ENCODE measurements around the gene ASPSCR1. TPM values are rescaled to one million over a fixed set of nuclear protein-coding genes. Genes with fewer than 3 reads are reported as not detected.
A peak's percentile ranks its signal among the peaks of the same experiment; 100 is the strongest.

Gene ASPSCR1
- total and polyA plus RNA-seq, 9 of the 15 experiments (the other 6 are each of a cell fraction or from before 2014, with no cell fraction given), result 0.90 to 36.9 (median 11.6) TPM

DNA sequence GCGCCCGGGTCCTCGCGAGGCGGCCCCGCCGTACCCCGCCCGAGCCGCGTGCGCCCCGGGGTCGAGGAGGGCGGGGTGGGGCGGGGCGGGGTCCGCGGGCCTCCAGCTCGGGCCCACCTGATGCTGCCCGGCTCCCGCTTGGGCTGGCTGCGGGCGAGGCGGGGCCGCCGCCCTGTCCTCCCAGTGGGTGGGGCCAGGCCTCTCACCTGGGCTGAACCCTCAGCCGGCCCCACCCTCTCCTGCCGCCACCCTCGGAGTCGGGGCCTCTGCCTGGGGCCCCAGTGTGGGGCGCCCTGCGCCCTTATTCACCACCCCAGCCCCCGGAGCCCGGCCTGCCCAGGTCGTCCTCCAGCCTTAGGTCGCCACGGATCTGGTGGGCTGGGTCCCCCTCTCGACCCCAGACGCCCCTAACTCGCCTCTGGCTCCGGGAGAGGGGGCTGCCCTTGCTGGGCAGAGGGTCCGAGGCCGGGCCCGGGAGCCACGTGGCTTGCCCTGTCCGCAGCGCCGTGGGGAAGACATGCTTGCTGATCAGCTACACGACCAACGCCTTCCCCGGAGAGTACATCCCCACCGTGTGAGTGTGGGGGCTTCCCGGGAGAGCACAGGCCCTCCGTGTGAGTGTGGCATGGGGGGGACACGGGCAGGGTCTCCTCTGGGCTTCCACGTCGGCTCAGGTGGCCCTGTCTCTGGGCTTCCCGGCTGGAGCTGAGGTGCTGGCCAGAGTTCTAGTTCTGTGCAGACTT is 54.6 kb downstream of the ASPSCR1 start (continued):
- TF ChIP-seq, protein P1, sequence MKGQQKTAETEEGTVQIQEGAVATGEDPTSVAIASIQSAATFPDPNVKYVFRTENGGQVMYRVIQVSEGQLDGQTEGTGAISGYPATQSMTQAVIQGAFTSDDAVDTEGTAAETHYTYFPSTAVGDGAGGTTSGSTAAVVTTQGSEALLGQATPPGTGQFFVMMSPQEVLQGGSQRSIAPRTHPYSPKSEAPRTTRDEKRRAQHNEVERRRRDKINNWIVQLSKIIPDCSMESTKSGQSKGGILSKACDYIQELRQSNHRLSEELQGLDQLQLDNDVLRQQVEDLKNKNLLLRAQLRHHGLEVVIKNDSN (CRISPR knock-in tag; IDR thresholded peaks at IDR 0.05), result peak; percentile 36; the same call in 1 of the 2 replicates
- TF ChIP-seq CEBPB (tag; IDR thresholded peaks at IDR 0.05) (no peak), ETV6 (IDR thresholded peaks at IDR 0.05; ENCODE audit: borderline replicate concordance in 1 of 2, low read depth in 2 of 2, low read length in 1 of 2) (no peak), ETV6 (CRISPR knock-in tag; IDR thresholded peaks at IDR 0.05; ENCODE audit: borderline replicate concordance) (no peak), CXXC5 (CRISPR knock-in tag; IDR thresholded peaks at IDR 0.05) (peak; percentile 61), MYNN (IDR thresholded peaks at IDR 0.05) (0 out of 2 replicates have a peak, but pooled peaks have one; percentile 39), MYNN (CRISPR knock-in tag; IDR thresholded peaks at IDR 0.05) (no peak), CTBP1 (IDR thresholded peaks at IDR 0.05; ENCODE audit: borderline replicate concordance) (peak; percentile 83), SMARCA4 (IDR thresholded peaks at IDR 0.05) (0 out of 2 replicates have a peak, but pooled peaks have one; percentile 18), SMARCC2 (IDR thresholded peaks at IDR 0.05; ENCODE audit: low read depth) (0 out of 2 replicates have a peak, but pooled peaks have one; percentile 36), SRF (CRISPR knock-in tag; IDR thresholded peaks at IDR 0.05) (peak in 1 of 2 experiments; percentile 34; a peak in 1 of 4 replicates), EZH2 (IDR thresholded peaks at IDR 0.05; ENCODE audit: borderline replicate concordance, low read depth, low read length) (no peak), POLR2A (conservative IDR thresholded peaks at IDR 0.05) (peak; percentile 74), TAL1 (IDR thresholded peaks at IDR 0.05) (no peak), PHF20 (IDR thresholded peaks at IDR 0.05; ENCODE audit: partially characterized antibody) (peak; percentile 53), HMG20A (CRISPR knock-in tag; conservative IDR thresholded peaks at IDR 0.05) (no peak), SIN3B (IDR thresholded peaks at IDR 0.05; ENCODE audit: low read depth) (peak; percentile 40; the same call in 1 of the 2 replicates), GATAD2B (IDR thresholded peaks at IDR 0.05; ENCODE audit: borderline replicate concordance) (peak; percentile 44; the same call in 1 of the 2 replicates), HNRNPL (IDR thresholded peaks at IDR 0.05; ENCODE audit: low read depth, low read length) (peak; percentile 90), FIP1L1 (IDR thresholded peaks at IDR 0.05; ENCODE audit: low read depth, low read length, poor library complexity, severe bottlenecking) (peak; percentile 89)
- TF ChIP-seq, protein P2, sequence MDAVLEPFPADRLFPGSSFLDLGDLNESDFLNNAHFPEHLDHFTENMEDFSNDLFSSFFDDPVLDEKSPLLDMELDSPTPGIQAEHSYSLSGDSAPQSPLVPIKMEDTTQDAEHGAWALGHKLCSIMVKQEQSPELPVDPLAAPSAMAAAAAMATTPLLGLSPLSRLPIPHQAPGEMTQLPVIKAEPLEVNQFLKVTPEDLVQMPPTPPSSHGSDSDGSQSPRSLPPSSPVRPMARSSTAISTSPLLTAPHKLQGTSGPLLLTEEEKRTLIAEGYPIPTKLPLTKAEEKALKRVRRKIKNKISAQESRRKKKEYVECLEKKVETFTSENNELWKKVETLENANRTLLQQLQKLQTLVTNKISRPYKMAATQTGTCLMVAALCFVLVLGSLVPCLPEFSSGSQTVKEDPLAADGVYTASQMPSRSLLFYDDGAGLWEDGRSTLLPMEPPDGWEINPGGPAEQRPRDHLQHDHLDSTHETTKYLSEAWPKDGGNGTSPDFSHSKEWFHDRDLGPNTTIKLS (IDR thresholded peaks at IDR 0.05; ENCODE audit: borderline replicate concordance, low read depth), result peak; percentile 80
- TF ChIP-seq, protein P3, sequence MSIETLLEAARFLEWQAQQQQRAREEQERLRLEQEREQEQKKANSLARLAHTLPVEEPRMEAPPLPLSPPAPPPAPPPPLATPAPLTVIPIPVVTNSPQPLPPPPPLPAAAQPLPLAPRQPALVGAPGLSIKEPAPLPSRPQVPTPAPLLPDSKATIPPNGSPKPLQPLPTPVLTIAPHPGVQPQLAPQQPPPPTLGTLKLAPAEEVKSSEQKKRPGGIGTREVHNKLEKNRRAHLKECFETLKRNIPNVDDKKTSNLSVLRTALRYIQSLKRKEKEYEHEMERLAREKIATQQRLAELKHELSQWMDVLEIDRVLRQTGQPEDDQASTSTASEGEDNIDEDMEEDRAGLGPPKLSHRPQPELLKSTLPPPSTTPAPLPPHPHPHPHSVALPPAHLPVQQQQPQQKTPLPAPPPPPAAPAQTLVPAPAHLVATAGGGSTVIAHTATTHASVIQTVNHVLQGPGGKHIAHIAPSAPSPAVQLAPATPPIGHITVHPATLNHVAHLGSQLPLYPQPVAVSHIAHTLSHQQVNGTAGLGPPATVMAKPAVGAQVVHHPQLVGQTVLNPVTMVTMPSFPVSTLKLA (conservative IDR thresholded peaks at IDR 0.05), result peak; percentile 92 to 94
- TF ChIP-seq, protein P4, sequence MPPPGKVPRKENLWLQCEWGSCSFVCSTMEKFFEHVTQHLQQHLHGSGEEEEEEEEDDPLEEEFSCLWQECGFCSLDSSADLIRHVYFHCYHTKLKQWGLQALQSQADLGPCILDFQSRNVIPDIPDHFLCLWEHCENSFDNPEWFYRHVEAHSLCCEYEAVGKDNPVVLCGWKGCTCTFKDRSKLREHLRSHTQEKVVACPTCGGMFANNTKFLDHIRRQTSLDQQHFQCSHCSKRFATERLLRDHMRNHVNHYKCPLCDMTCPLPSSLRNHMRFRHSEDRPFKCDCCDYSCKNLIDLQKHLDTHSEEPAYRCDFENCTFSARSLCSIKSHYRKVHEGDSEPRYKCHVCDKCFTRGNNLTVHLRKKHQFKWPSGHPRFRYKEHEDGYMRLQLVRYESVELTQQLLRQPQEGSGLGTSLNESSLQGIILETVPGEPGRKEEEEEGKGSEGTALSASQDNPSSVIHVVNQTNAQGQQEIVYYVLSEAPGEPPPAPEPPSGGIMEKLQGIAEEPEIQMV (tag; conservative IDR thresholded peaks at IDR 0.05; ENCODE audit: low read depth), result no peak

All from K562 (cell line).